Osteoblast (primary cell): ENCODE results near the gene AQP6. TPM values are rescaled to one million over a fixed set of nuclear protein-coding genes. Genes with fewer than 3 reads are reported as not detected.
A peak's percentile ranks its signal among the peaks of the same experiment; 100 is the strongest.

Experiments
- DNase-seq: peaks from one replicate; pipeline ENCODE4 v3.0.0; 2011; ENCODE audit warnings: low spot score, mixed read lengths; ENCODE audit not compliant: insufficient read length; ENCODE audit errors: missing footprints
- H2AFZ ChIP-seq: 2 replicates; pipeline ENCODE4 v1.6.0; 2011; ENCODE audit warnings: mild to moderate bottlenecking, low read length
- H3K27ac ChIP-seq: 2 replicates; pipeline ENCODE4 v1.5.1; 2011; ENCODE audit warnings: mild to moderate bottlenecking, low read depth, low read length, moderate library complexity
- H3K27me3 ChIP-seq: 2 replicates; pipeline ENCODE4 v1.6.0; 2012; ENCODE audit warnings: mild to moderate bottlenecking, control low read depth, inconsistent platforms, low read length, moderate library complexity; ENCODE audit not compliant: insufficient read depth
- H3K36me3 ChIP-seq: 2 replicates; pipeline ENCODE4 v1.5.1; 2011; ENCODE audit warnings: mild to moderate bottlenecking, low read length, control low read depth, moderate library complexity; ENCODE audit not compliant: insufficient read depth
- H3K4me1 ChIP-seq: 2 replicates; pipeline ENCODE4 v1.5.1; 2011; ENCODE audit warnings: mild to moderate bottlenecking, low read length, control low read depth, moderate library complexity; ENCODE audit not compliant: insufficient read depth
- H3K4me2 ChIP-seq: 2 replicates; pipeline ENCODE4 v1.6.0; 2011; ENCODE audit warnings: mild to moderate bottlenecking, low read length; ENCODE audit not compliant: insufficient read depth
- H3K4me3 ChIP-seq: fragments of 200-600 bp; sonication (generic); 3 replicates; pipeline ENCODE4 v1.5.1; 2012; ENCODE audit warnings: mild to moderate bottlenecking, low read length, inconsistent platforms; ENCODE audit not compliant: insufficient read depth
- H3K79me2 ChIP-seq: 2 replicates; pipeline ENCODE4 v1.6.0; 2012; ENCODE audit warnings: mild to moderate bottlenecking, low read length, control low read depth, inconsistent platforms; ENCODE audit not compliant: insufficient read depth
- H3K9me3 ChIP-seq: 2 replicates; pipeline ENCODE4 v1.5.1; 2011; ENCODE audit warnings: low read depth, low read length, control low read depth
- H4K20me1 ChIP-seq: 2 replicates; pipeline ENCODE4 v1.6.0; 2012; ENCODE audit warnings: mild to moderate bottlenecking, low read length, control low read depth; ENCODE audit not compliant: insufficient read depth
- total RNA-seq: library from RNA; depleted of rRNA; stranded (reverse); fragments of >200 nt; gene quantifications from 2 replicates; pipeline ENCODE4 v1.2.3, GENCODE V29; 2012
- TF ChIP-seq, protein P1 (sequence below): IDR thresholded peaks from 2 replicates; pipeline ENCODE4 v1.5.1; 2011; ENCODE audit warnings: mild to moderate bottlenecking, low read depth, low read length, moderate library complexity; ENCODE audit errors: extremely low read depth

The AQP6 gene
- total RNA-seq, 1 donor: not detected

DNA sequence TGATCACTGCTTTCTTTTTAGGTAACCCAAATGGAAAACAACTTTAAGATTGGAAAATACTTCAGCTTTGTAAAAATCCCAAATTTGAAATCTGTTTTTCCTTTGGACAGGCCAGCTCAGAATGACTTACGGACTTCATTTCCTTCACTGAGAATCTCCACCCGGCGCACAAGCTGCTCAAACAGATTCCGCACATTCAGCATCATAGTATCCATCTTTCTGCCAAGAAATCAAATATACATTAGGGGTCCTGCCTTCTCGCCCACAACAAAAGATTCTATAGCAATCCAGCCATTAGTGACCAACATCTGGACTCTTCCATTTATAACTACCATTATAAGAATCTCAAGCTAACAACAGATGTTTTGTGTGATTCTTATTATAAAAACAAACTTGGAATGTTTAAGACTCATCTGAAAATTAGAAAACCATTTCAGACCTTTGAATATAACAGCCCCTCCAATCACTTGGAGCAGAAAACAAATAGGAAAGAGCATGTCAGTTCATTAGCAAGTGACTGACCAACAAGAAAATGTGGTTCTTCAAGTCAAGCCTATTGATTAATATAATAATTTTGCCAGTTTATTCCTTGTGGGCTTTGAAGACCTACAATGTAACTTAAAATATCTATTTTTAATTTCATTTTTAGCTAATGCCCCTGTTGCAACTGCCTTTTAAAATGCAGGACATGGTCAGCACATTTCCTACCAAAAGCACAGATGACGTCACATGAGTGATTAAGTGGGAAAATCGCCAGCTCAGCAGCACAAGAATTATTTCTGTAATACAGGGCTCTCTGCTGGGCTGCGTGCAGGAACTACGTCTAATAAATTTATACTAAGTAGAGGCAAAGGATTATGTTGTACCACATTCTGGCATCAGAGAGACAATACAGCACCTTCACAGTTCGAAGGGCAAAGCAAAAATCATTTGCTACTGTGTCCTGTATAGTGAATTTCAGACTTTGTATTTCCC, 44.0 kb downstream of the AQP6 start:
- Histone ChIP-seq H2AFZ (peak overlapping the region; percentile 62), H3K27ac (peak overlapping the region; percentile 75), H3K36me3 (peaks cover 7% of the 10 kb centered on the region), H3K4me2 (peak overlapping the region; percentile 69), H3K9me3 (no peaks in the 10 kb centered on the region), H3K79me2 (peaks cover 88% of the 10 kb centered on the region), H3K4me3 (peak overlapping the region; percentile 19), H3K27me3 (no peaks in the 10 kb centered on the region), H3K4me1 (peaks cover 44% of the 10 kb centered on the region), H4K20me1 (no peaks in the 10 kb centered on the region)
- TF ChIP-seq, protein P1, sequence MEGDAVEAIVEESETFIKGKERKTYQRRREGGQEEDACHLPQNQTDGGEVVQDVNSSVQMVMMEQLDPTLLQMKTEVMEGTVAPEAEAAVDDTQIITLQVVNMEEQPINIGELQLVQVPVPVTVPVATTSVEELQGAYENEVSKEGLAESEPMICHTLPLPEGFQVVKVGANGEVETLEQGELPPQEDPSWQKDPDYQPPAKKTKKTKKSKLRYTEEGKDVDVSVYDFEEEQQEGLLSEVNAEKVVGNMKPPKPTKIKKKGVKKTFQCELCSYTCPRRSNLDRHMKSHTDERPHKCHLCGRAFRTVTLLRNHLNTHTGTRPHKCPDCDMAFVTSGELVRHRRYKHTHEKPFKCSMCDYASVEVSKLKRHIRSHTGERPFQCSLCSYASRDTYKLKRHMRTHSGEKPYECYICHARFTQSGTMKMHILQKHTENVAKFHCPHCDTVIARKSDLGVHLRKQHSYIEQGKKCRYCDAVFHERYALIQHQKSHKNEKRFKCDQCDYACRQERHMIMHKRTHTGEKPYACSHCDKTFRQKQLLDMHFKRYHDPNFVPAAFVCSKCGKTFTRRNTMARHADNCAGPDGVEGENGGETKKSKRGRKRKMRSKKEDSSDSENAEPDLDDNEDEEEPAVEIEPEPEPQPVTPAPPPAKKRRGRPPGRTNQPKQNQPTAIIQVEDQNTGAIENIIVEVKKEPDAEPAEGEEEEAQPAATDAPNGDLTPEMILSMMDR: no peak
- peak; percentile 81 for DNase-seq

DNA sequence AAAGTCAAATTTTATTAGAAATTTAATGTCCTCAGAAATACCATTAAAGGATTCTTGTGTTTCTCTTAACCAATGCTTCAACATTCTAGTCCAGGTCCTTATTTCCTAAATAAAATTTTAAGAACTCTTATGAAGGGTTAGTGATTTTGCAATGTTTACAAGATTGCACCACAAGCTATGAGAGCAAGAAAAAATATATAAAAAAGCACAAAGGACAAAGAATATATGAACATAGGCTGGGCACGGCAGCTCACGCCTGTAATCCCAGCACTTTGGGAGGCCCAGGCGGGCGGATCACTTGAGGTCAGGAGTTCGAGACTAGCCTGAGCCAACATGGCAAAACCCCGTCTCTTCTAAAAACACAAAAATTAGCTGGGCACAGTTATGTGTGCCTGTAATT, 44.9 kb downstream of the AQP6 start:
- H2AFZ ChIP-seq: peak overlapping the region; percentile 62
- H3K4me3 ChIP-seq: no peak overlapping the region
- TF ChIP-seq, protein P1: no peak
- H4K20me1 ChIP-seq: no peaks in the 10 kb centered on the region
- no peak for DNase-seq
- H3K9me3 ChIP-seq: no peaks in the 10 kb centered on the region
- H3K36me3 ChIP-seq: peaks cover 7% of the 10 kb centered on the region
- peaks cover 94% of the 10 kb centered on the region for H3K79me2 ChIP-seq
- H3K4me1 ChIP-seq: peaks cover 45% of the 10 kb centered on the region
- peak overlapping the region; percentile 75 for H3K27ac ChIP-seq
- no peaks in the 10 kb centered on the region for H3K27me3 ChIP-seq
- peak overlapping the region; percentile 69 for H3K4me2 ChIP-seq

DNA sequence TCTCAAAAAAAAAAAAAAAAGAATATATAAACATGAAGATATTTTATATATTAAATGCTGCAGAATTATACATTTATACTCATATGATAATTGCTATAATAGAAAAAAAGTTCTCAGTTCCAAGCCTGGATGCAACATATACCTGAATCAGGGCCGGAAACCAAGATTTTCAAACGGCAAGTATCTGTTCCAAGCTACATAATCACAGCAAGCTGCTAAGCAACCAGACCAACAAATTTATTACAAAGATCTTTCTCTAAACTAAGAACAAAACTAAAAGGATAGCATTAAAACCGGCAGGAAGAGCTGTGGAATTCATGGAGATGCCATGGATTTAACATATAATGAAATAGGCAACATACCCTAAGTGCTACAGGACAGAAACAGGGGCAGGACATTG, 45.4 kb downstream of the AQP6 start:
- Histone ChIP-seq H3K4me2 (peak overlapping the region; percentile 69), H4K20me1 (no peaks in the 10 kb centered on the region), H3K27ac (peak overlapping the region; percentile 75), H3K36me3 (peaks cover 7% of the 10 kb centered on the region), H3K27me3 (no peaks in the 10 kb centered on the region), H3K9me3 (no peaks in the 10 kb centered on the region), H2AFZ (peak overlapping the region; percentile 28), H3K4me1 (peaks cover 45% of the 10 kb centered on the region), H3K79me2 (peaks cover 97% of the 10 kb centered on the region), H3K4me3 (no peak overlapping the region)
- DNase-seq: no peak
- TF ChIP-seq, protein P1: no peak

DNA sequence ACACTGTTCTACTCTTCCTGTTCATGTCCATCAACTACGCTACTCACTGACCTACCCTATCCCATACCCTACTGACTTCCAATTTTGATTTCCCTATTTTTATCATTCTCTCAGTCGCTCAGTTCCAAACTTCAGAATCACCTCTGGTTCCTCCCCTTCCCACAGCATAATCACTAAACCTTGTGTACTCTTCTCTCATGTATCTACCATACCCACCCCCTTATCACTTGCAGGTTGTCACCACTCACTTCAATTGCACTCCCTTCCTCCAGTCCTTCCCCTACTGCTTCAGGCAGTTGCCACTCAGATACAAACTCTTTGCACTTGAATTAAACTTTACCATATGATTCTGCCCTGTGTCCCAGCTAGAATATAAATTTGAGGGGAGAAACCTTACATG, 46.2 kb downstream of the AQP6 start:
- Histone ChIP-seq H3K27ac (peak overlapping the region; percentile 75), H3K36me3 (peaks cover 4% of the 10 kb centered on the region), H3K4me3 (no peak overlapping the region), H4K20me1 (no peaks in the 10 kb centered on the region), H2AFZ (peak overlapping the region; percentile 0), H3K4me2 (no peak overlapping the region), H3K4me1 (peaks cover 42% of the 10 kb centered on the region), H3K79me2 (peaks cover 97% of the 10 kb centered on the region), H3K27me3 (no peaks in the 10 kb centered on the region), H3K9me3 (no peaks in the 10 kb centered on the region)
- no peak for DNase-seq
- TF ChIP-seq, protein P1: no peak
